Loucy (cell line): ENCODE data around the gene PLEKHA5.

Experiments used
- EZH2phosphoT487 ChIP-seq: fragments of 200-600 bp; IDR thresholded peaks from 2 replicates; pipeline ENCODE4 v1.6.1; 2018; ENCODE audit warnings: antibody characterized with exemption, mild to moderate bottlenecking, moderate library complexity, borderline replicate concordance
- TF ChIP-seq, protein P1 (sequence below): fragments of 200-600 bp; sonication (generic); conservative IDR thresholded peaks from 2 replicates; pipeline ENCODE4 v1.5.1; 2014; ENCODE audit warnings: mild to moderate bottlenecking, antibody characterized with exemption, low read length

DNA sequence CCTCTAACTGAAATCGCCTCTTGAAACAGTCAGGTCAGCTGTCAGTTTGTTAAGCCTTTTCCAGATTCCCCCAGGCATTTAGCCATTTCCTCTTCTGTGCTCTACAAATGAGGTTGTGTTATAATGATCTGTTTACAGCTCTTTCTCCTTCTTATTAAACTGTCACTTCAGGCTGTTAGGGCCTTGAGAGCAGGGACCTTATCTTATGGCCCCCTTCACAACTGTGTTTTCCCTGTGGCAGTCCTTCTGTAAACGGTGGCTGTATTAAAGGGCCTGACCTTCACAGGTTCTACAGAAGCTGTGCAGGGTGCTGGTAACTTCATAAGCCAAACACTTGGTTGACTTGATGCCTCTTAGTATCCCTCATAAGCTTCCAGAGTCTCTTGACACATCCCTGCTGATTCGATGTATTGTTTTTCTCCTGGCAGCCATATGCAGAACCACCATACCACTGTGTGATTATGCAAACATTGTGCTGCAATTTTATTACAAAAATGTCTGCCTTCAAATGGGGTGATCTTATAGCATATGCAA is 104.7 kb downstream of the PLEKHA5 start:
- TF ChIP-seq, protein P1, sequence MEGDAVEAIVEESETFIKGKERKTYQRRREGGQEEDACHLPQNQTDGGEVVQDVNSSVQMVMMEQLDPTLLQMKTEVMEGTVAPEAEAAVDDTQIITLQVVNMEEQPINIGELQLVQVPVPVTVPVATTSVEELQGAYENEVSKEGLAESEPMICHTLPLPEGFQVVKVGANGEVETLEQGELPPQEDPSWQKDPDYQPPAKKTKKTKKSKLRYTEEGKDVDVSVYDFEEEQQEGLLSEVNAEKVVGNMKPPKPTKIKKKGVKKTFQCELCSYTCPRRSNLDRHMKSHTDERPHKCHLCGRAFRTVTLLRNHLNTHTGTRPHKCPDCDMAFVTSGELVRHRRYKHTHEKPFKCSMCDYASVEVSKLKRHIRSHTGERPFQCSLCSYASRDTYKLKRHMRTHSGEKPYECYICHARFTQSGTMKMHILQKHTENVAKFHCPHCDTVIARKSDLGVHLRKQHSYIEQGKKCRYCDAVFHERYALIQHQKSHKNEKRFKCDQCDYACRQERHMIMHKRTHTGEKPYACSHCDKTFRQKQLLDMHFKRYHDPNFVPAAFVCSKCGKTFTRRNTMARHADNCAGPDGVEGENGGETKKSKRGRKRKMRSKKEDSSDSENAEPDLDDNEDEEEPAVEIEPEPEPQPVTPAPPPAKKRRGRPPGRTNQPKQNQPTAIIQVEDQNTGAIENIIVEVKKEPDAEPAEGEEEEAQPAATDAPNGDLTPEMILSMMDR = no peak
- no peak for TF ChIP-seq EZH2phosphoT487
